Loucy (cell line): ENCODE results near the gene APLNR.

Experiments
- H2AFZ ChIP-seq: fragments of 200-600 bp; sonication (generic); 2 replicates; pipeline ENCODE4 v1.6.0; 2016; ENCODE audit warnings: antibody characterized with exemption, mild to moderate bottlenecking, low read length, moderate library complexity
- H3F3A ChIP-seq: fragments of 200-600 bp; 2 replicates; pipeline ENCODE4 v1.6.0; 2016; ENCODE audit warnings: antibody characterized with exemption, low read depth, mild to moderate bottlenecking
- H3K27me3 ChIP-seq: fragments of 200-600 bp; sonication (generic); 2 replicates; pipeline ENCODE4 v1.6.1; 2014; ENCODE audit warnings: low read length, mild to moderate bottlenecking; ENCODE audit not compliant: insufficient read depth, poor library complexity, severe bottlenecking
- H3K36me3 ChIP-seq: fragments of 200-600 bp; sonication (generic); 2 replicates; pipeline ENCODE4 v1.6.1; 2016; ENCODE audit warnings: low read length; ENCODE audit not compliant: insufficient read depth
- H3K4me1 ChIP-seq: fragments of 200-600 bp; sonication (generic); 2 replicates; pipeline ENCODE4 v1.5.1; 2014; ENCODE audit warnings: low read length, mild to moderate bottlenecking; ENCODE audit not compliant: insufficient read depth, poor library complexity, severe bottlenecking
- H3K4me2 ChIP-seq: fragments of 200-600 bp; sonication (generic); 2 replicates; pipeline ENCODE4 v1.6.0; 2014; ENCODE audit warnings: antibody characterized with exemption, low read length, low read depth, mild to moderate bottlenecking; ENCODE audit not compliant: poor library complexity, severe bottlenecking
- H3K4me3 ChIP-seq: fragments of 200-600 bp; sonication (generic); 2 replicates; pipeline ENCODE4 v1.5.1; 2014; ENCODE audit warnings: low read length, mild to moderate bottlenecking, mixed read lengths; ENCODE audit not compliant: poor library complexity, severe bottlenecking
- H3K79me2 ChIP-seq: fragments of 200-600 bp; sonication (generic); 2 replicates; pipeline ENCODE4 v1.6.1; 2014; ENCODE audit warnings: low read length; ENCODE audit not compliant: insufficient read depth
- H3K9ac ChIP-seq: fragments of 200-600 bp; sonication (generic); 2 replicates; pipeline ENCODE4 v1.6.0; 2014; ENCODE audit warnings: mild to moderate bottlenecking, low read depth, low read length, moderate library complexity; ENCODE audit not compliant: poor library complexity, severe bottlenecking
- H3K9me2 ChIP-seq: fragments of 200-600 bp; sonication (generic); replicated peaks from 2 replicates; pipeline ENCODE4 v1.6.1; 2016; ENCODE audit warnings: low read depth, low read length, mixed read lengths
- H3K9me3 ChIP-seq: fragments of 200-600 bp; sonication (generic); 2 replicates; pipeline ENCODE4 v1.6.1; 2014; ENCODE audit warnings: mild to moderate bottlenecking, antibody characterized with exemption, low read length, low read depth; ENCODE audit not compliant: insufficient read depth
- H4K20me1 ChIP-seq: fragments of 200-600 bp; sonication (generic); 2 replicates; pipeline ENCODE4 v1.6.0; 2014; ENCODE audit warnings: antibody characterized with exemption, low read length, mild to moderate bottlenecking; ENCODE audit not compliant: insufficient read depth, poor library complexity, severe bottlenecking
- CTCF ChIP-seq: fragments of 200-600 bp; sonication (generic); conservative IDR thresholded peaks from 2 replicates; pipeline ENCODE4 v1.5.1; 2014; ENCODE audit warnings: mild to moderate bottlenecking, antibody characterized with exemption, low read length
- EZH2phosphoT487 ChIP-seq: fragments of 200-600 bp; IDR thresholded peaks from 2 replicates; pipeline ENCODE4 v1.6.1; 2018; ENCODE audit warnings: antibody characterized with exemption, mild to moderate bottlenecking, moderate library complexity, borderline replicate concordance

Gene APLNR

GRCh38 chr11:57230791-57231538, 6.1 kb downstream of the APLNR start:
- no peaks in the 10 kb centered on the region for H3K4me1 ChIP-seq
- no peaks in the 10 kb centered on the region for H3F3A ChIP-seq
- H3K36me3 ChIP-seq, result no peaks in the 10 kb centered on the region
- no peak overlapping the region for H2AFZ ChIP-seq
- no peaks in the 10 kb centered on the region for H3K79me2 ChIP-seq
- no peaks in the 10 kb centered on the region for H3K27me3 ChIP-seq
- no peak overlapping the region for H3K4me2 ChIP-seq
- H3K9me3 ChIP-seq, result no peaks in the 10 kb centered on the region
- no peaks in the 10 kb centered on the region for H3K9me2 ChIP-seq
- no peak overlapping the region for H3K4me3 ChIP-seq
- no peak overlapping the region for H3K9ac ChIP-seq
- H4K20me1 ChIP-seq, result no peaks in the 10 kb centered on the region
- no peak for TF ChIP-seq CTCF
- TF ChIP-seq EZH2phosphoT487, result no peak

- H3K36me3 ChIP-seq, result no peaks in the 10 kb centered on the region
- H3K79me2 ChIP-seq, result no peaks in the 10 kb centered on the region
- H2AFZ ChIP-seq, result no peak overlapping the region
- no peaks in the 10 kb centered on the region for H3K9me3 ChIP-seq
- H3K4me3 ChIP-seq, result no peak overlapping the region
- no peaks in the 10 kb centered on the region for H3K4me1 ChIP-seq
- H4K20me1 ChIP-seq, result no peaks in the 10 kb centered on the region
- H3K9me2 ChIP-seq, result no peaks in the 10 kb centered on the region
- H3K4me2 ChIP-seq, result no peak overlapping the region
- TF ChIP-seq CTCF, result no peak
- no peak for TF ChIP-seq EZH2phosphoT487
- H3K27me3 ChIP-seq, result no peaks in the 10 kb centered on the region
- H3K9ac ChIP-seq, result no peak overlapping the region
- H3F3A ChIP-seq, result no peaks in the 10 kb centered on the region
Measured at GRCh38 chr11:57230316-57230715, 6.7 kb downstream of the APLNR start.

GRCh38 chr11:57228600-57228999, 8.4 kb downstream of the APLNR start:
- Histone ChIP-seq H4K20me1 (no peaks in the 10 kb centered on the region), H3K9ac (no peak overlapping the region), H2AFZ (no peak overlapping the region), H3K9me3 (no peaks in the 10 kb centered on the region), H3K4me2 (no peak overlapping the region), H3K4me1 (no peaks in the 10 kb centered on the region), H3K79me2 (no peaks in the 10 kb centered on the region), H3K36me3 (no peaks in the 10 kb centered on the region), H3K27me3 (no peaks in the 10 kb centered on the region), H3F3A (no peaks in the 10 kb centered on the region), H3K9me2 (no peaks in the 10 kb centered on the region), H3K4me3 (no peak overlapping the region)
- TF ChIP-seq CTCF (no peak), EZH2phosphoT487 (no peak)
